Activated gamma-delta T cell (primary cell): ENCODE results near the gene CYTL1.
A peak's percentile ranks its signal among the peaks of the same experiment; 100 is the strongest.
"Not testable (repeated sequence)": the region's sequence is repeated elsewhere in the genome, so short reads cannot be mapped to it uniquely, and the experiment has no call there.

Experiments
- DNase-seq: peaks from one replicate; lab custom pipeline; 2025; lab: John Stamatoyannopoulos, UW
- total RNA-seq, 2 donors: gene quantifications; one replicate each; lab custom pipeline; 2026; lab: John Stamatoyannopoulos, UW

CYTL1 gene
- 0.56 to 6.0 reads per million in 2 donors for total RNA-seq

- DNase-seq: no peak
These were observed at the start of gene CYTL1 for GRCh38 chr4:5019274-5019673. TSS of gene CYTL1 (minus strand) at chr4:5019458. CDS start at chr4:5019445, 13 bp downstream.

- DNase-seq: no peak
These were observed 48.6 kb upstream of the CYTL1 start for GRCh38 chr4:5067908-5068307.

- not testable (repeated sequence) for DNase-seq
These were observed 47.7 kb upstream of the CYTL1 start for GRCh38 chr4:5066968-5067367.

GRCh38 chr4:5066101-5066500, 46.8 kb upstream of the CYTL1 start:
- no peak for DNase-seq

- DNase-seq: no peak
These were observed 36.2 kb upstream of the CYTL1 start for GRCh38 chr4:5055411-5055810.

- DNase-seq: no peak
These were observed 35.3 kb upstream of the CYTL1 start for GRCh38 chr4:5054532-5054931.

GRCh38 chr4:5052726-5053425, 33.6 kb upstream of the CYTL1 start:
- DNase-seq: no peak

- DNase-seq: no peak
These were observed 33.0 kb upstream of the CYTL1 start for GRCh38 chr4:5052204-5052702.

GRCh38 chr4:5051278-5052203, 32.3 kb upstream of the CYTL1 start, which contains the start of gene STK32B:
TSS of gene STK32B (plus strand) at chr4:5051480.
- peak; percentile 6 for DNase-seq

GRCh38 chr4:5050520-5051277, 31.4 kb upstream of the CYTL1 start:
- no peak for DNase-seq

GRCh38 chr4:5048721-5049120, 29.5 kb upstream of the CYTL1 start:
- no peak for DNase-seq

- no peak for DNase-seq
These were observed 25.8 kb upstream of the CYTL1 start for GRCh38 chr4:5045097-5045496.

- DNase-seq: no peak
These were observed 25.1 kb upstream of the CYTL1 start for GRCh38 chr4:5044341-5044740.

- no peak for DNase-seq
These were observed 24.3 kb upstream of the CYTL1 start for GRCh38 chr4:5043579-5043978.

GRCh38 chr4:5041699-5042098, 22.4 kb upstream of the CYTL1 start:
- no peak for DNase-seq

- DNase-seq: no peak
These were observed 21.8 kb upstream of the CYTL1 start for GRCh38 chr4:5040856-5041620.

GRCh38 chr4:5039800-5040199, 20.5 kb upstream of the CYTL1 start:
- DNase-seq: no peak

GRCh38 chr4:5037553-5038551, 18.6 kb upstream of the CYTL1 start:
- DNase-seq: no peak

GRCh38 chr4:5036239-5036638, 17.0 kb upstream of the CYTL1 start:
- no peak for DNase-seq

GRCh38 chr4:5034206-5034605, 14.9 kb upstream of the CYTL1 start:
- no peak for DNase-seq
